Neural progenitor cell (in vitro differentiated cells): ENCODE results near the gene CFAP161. TPM values are rescaled to one million over a fixed set of nuclear protein-coding genes. Genes with fewer than 3 reads are reported as not detected.

ENCODE experiments used
- DNase-seq: peaks from one replicate; pipeline ENCODE4 v3.0.0-alpha.2; 2016; ENCODE audit warnings: low spot score
- H2AFZ ChIP-seq: fragments of 200-600 bp; sonication (generic); replicated peaks from 2 replicates; pipeline ENCODE4 v1.6.1; 2016; ENCODE audit warnings: antibody characterized with exemption
- H3F3A ChIP-seq: fragments of 200-600 bp; sonication (generic); 2 replicates; pipeline ENCODE4 v1.6.1; 2016; ENCODE audit warnings: antibody characterized with exemption, low read depth
- H3K27ac ChIP-seq: fragments of 200-600 bp; sonication (generic); 2 replicates; pipeline ENCODE4 v1.5.1; 2016; ENCODE audit warnings: mild to moderate bottlenecking
- H3K27me3 ChIP-seq: fragments of 200-600 bp; sonication (generic); 2 replicates; pipeline ENCODE4 v1.6.1; 2016; ENCODE audit warnings: mild to moderate bottlenecking, moderate library complexity
- H3K36me3 ChIP-seq: fragments of 200-600 bp; sonication (generic); 2 replicates; pipeline ENCODE4 v1.5.1; 2016
- H3K4me1 ChIP-seq: fragments of 200-600 bp; sonication (generic); 2 replicates; pipeline ENCODE4 v1.6.1; 2016; ENCODE audit warnings: mixed run types
- H3K4me2 ChIP-seq: fragments of 200-600 bp; sonication (generic); 2 replicates; pipeline ENCODE4 v1.6.1; 2016
- H3K4me3 ChIP-seq: fragments of 200-600 bp; sonication (generic); 2 replicates; pipeline ENCODE4 v1.5.1; 2016
- H3K79me2 ChIP-seq: fragments of 200-600 bp; sonication (generic); 2 replicates; pipeline ENCODE4 v1.6.1; 2016; ENCODE audit warnings: low read depth
- H3K9ac ChIP-seq: fragments of 200-600 bp; sonication (generic); 2 replicates; pipeline ENCODE4 v1.6.1; 2016
- H3K9me3 ChIP-seq: fragments of 200-600 bp; sonication (generic); 2 replicates; pipeline ENCODE4 v1.5.1; 2016; ENCODE audit warnings: low read depth
- H4K20me1 ChIP-seq: fragments of 200-600 bp; sonication (generic); 2 replicates; pipeline ENCODE4 v1.6.1; 2016; ENCODE audit warnings: low read depth
- H3K27ac Mint-ChIP-seq: 3 replicates; pipeline ENCODE4 v1.8.0; 2021; ENCODE audit warnings: mixed read lengths
- H3K27me3 Mint-ChIP-seq: 2 replicates; pipeline ENCODE4 v1.8.0; 2022; ENCODE audit warnings: low read depth, mild to moderate bottlenecking, inconsistent platforms, moderate library complexity, mixed read lengths; ENCODE audit not compliant: insufficient read depth
- H3K36me3 Mint-ChIP-seq: 3 replicates; pipeline ENCODE4 v1.8.0; 2021; ENCODE audit warnings: mixed read lengths
- H3K4me1 Mint-ChIP-seq: 3 replicates; pipeline ENCODE4 v1.8.0; 2021; ENCODE audit warnings: mixed read lengths
- H3K4me3 Mint-ChIP-seq: 3 replicates; pipeline ENCODE4 v1.8.0; 2021; ENCODE audit warnings: mild to moderate bottlenecking, moderate library complexity, mixed read lengths
- H3K9me3 Mint-ChIP-seq: 3 replicates; pipeline ENCODE4 v1.8.0; 2020; ENCODE audit warnings: mixed read lengths
- CTCF ChIP-seq: fragments of 200-600 bp; sonication (generic); IDR thresholded peaks from 2 replicates; pipeline ENCODE4 v1.5.1; 2017; ENCODE audit warnings: antibody characterized with exemption, mild to moderate bottlenecking
- EZH2 ChIP-seq: fragments of 200-600 bp; sonication (generic); IDR thresholded peaks from 2 replicates; pipeline ENCODE4 v1.6.1; 2017; ENCODE audit warnings: antibody characterized with exemption, mild to moderate bottlenecking, moderate library complexity
- EZH2phosphoT487 ChIP-seq: fragments of 200-600 bp; sonication (generic); IDR thresholded peaks from 2 replicates; pipeline ENCODE4 v1.6.1; 2017; ENCODE audit warnings: antibody characterized with exemption
- total RNA-seq: library from RNA; depleted of rRNA; stranded (reverse); fragments of >200 nt; gene quantifications from 2 replicates; pipeline ENCODE4 v1.2.3, GENCODE V29; 2015; ENCODE audit warnings: low replicate concordance

Gene CFAP161
- total RNA-seq, 1 donor from 2014 or later, result 1.9 TPM

GRCh38 chr15:81155375-81156218 lies 21.5 kb downstream of the CFAP161 start:
- DNase-seq, result peak; percentile 47
- no peaks in the 10 kb centered on the region for H3K79me2 ChIP-seq

GRCh38 chr15:81156324-81156723 lies 22.3 kb downstream of the CFAP161 start:
- H3K4me2 ChIP-seq, result no peak overlapping the region
- no peak overlapping the region for H3K4me3 Mint-ChIP-seq
- no peaks in the 10 kb centered on the region for H3K36me3 Mint-ChIP-seq
- no peak overlapping the region for H3K27ac Mint-ChIP-seq
- no peaks in the 10 kb centered on the region for H3K9me3 ChIP-seq
- H3K4me1 ChIP-seq, result no peaks in the 10 kb centered on the region
- peak overlapping the region; percentile 51 for H2AFZ ChIP-seq
- H3K27me3 ChIP-seq, result no peaks in the 10 kb centered on the region
- H3F3A ChIP-seq, result no peaks in the 10 kb centered on the region
- no peaks in the 10 kb centered on the region for H3K36me3 ChIP-seq
- H3K79me2 ChIP-seq, result no peaks in the 10 kb centered on the region
- no peak for TF ChIP-seq CTCF
- no peak for TF ChIP-seq EZH2
- H3K27ac ChIP-seq, result no peak overlapping the region
- peaks cover 2% of the 10 kb centered on the region for H3K4me1 Mint-ChIP-seq
- H3K9me3 Mint-ChIP-seq, result no peaks in the 10 kb centered on the region
- no peak overlapping the region for H3K4me3 ChIP-seq
- H3K27me3 Mint-ChIP-seq, result peaks cover 3% of the 10 kb centered on the region
- H3K9ac ChIP-seq, result no peak overlapping the region
- H4K20me1 ChIP-seq, result no peaks in the 10 kb centered on the region
- DNase-seq, result no peak

More at GRCh38 chr15:81155375-81156218, 21.5 kb downstream of the CFAP161 start:
- no peaks in the 10 kb centered on the region for H3K9me3 Mint-ChIP-seq
- H3K27ac Mint-ChIP-seq, result no peak overlapping the region
- Histone ChIP-seq H3K9me3 (no peaks in the 10 kb centered on the region), H3K36me3 (no peaks in the 10 kb centered on the region), H3F3A (no peaks in the 10 kb centered on the region), H3K4me3 (no peak overlapping the region), H3K27ac (no peak overlapping the region), H3K4me2 (no peak overlapping the region), H4K20me1 (no peaks in the 10 kb centered on the region), H3K27me3 (no peaks in the 10 kb centered on the region), H2AFZ (peak overlapping the region; percentile 51), H3K4me1 (no peaks in the 10 kb centered on the region), H3K9ac (no peak overlapping the region)
- H3K4me3 Mint-ChIP-seq, result no peak overlapping the region
- H3K36me3 Mint-ChIP-seq, result no peaks in the 10 kb centered on the region
- peaks cover 2% of the 10 kb centered on the region for H3K4me1 Mint-ChIP-seq
- H3K27me3 Mint-ChIP-seq, result peaks cover 3% of the 10 kb centered on the region
- peak; percentile 60 for TF ChIP-seq CTCF
- no peak for TF ChIP-seq EZH2phosphoT487
- TF ChIP-seq EZH2, result no peak

- Histone ChIP-seq H3K36me3 (no peaks in the 10 kb centered on the region), H3F3A (no peaks in the 10 kb centered on the region), H3K27ac (no peak overlapping the region), H3K4me1 (no peaks in the 10 kb centered on the region), H3K4me2 (no peak overlapping the region), H3K9me3 (no peaks in the 10 kb centered on the region), H3K79me2 (no peaks in the 10 kb centered on the region), H3K9ac (no peak overlapping the region), H3K4me3 (no peak overlapping the region), H2AFZ (no peak overlapping the region), H4K20me1 (no peaks in the 10 kb centered on the region), H3K27me3 (no peaks in the 10 kb centered on the region)
- Mint-ChIP-seq H3K4me3 (no peak overlapping the region), H3K27me3 (peaks cover under 1% of the 10 kb centered on the region), H3K27ac (no peak overlapping the region), H3K4me1 (peaks cover 2% of the 10 kb centered on the region), H3K9me3 (no peaks in the 10 kb centered on the region), H3K36me3 (no peaks in the 10 kb centered on the region)
- no peak for DNase-seq
- TF ChIP-seq EZH2, result no peak
- TF ChIP-seq EZH2phosphoT487, result no peak
- no peak for TF ChIP-seq CTCF
Measured at GRCh38 chr15:81157195-81157938, 23.3 kb downstream of the CFAP161 start.
